ENCODE results near the gene HOXA3. TPM values are rescaled to one million over a fixed set of nuclear protein-coding genes. Genes with fewer than 3 reads are reported as not detected.

Gene HOXA3
- polyA plus RNA-seq, 2 of the 4 experiments (the other 2 are of a cell fraction): 3.3 to 8.7 TPM

DNA sequence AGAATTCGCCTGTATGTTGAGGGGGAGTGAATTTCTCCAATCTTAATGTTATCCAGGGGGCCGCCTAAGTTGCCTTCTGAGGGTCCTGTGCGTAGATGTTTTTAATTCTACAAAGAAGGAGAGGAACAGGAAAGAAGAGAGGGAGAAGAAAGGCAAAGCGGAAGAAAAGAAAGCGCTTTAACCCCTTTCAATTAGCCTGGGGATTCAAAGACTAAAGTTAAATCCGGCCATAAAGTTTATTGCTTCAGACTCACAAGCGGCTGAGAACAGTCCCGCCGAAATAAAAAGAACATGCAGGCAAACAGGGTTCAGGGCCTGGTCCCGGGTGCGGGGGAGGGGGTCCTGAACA is 13.4 kb downstream of the HOXA3 start:
- TF ChIP-seq CHD2 (IDR thresholded peaks at IDR 0.05; ENCODE audit: low read length, partially characterized antibody) (no peak), ZSCAN20 (CRISPR knock-in tag; IDR thresholded peaks at IDR 0.05) (no peak), CBX8 (IDR thresholded peaks at IDR 0.05) (no peak), MAFK (IDR thresholded peaks at IDR 0.05; ENCODE audit: partially characterized antibody) (no peak), RNF2 (IDR thresholded peaks at IDR 0.05; ENCODE audit: borderline replicate concordance, low read depth) (no peak), JUN (IDR thresholded peaks at IDR 0.05) (no peak), FOSL2 (IDR thresholded peaks at IDR 0.05) (no peak), FOSL2 (CRISPR knock-in tag; IDR thresholded peaks at IDR 0.05) (no peak), JUNB (IDR thresholded peaks at IDR 0.05) (no peak), CEBPB (IDR thresholded peaks at IDR 0.05) (no peak), POLR2A (IDR thresholded peaks at IDR 0.05; ENCODE audit: low read length) (no peak), EHF (CRISPR knock-in tag; IDR thresholded peaks at IDR 0.05) (no peak)
- TF ChIP-seq, protein P1, sequence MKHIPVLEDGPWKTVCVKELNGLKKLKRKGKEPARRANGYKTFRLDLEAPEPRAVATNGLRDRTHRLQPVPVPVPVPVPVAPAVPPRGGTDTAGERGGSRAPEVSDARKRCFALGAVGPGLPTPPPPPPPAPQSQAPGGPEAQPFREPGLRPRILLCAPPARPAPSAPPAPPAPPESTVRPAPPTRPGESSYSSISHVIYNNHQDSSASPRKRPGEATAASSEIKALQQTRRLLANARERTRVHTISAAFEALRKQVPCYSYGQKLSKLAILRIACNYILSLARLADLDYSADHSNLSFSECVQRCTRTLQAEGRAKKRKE (CRISPR knock-in tag; IDR thresholded peaks at IDR 0.05; ENCODE audit: low read depth): no peak
- TF ChIP-seq, protein P2, sequence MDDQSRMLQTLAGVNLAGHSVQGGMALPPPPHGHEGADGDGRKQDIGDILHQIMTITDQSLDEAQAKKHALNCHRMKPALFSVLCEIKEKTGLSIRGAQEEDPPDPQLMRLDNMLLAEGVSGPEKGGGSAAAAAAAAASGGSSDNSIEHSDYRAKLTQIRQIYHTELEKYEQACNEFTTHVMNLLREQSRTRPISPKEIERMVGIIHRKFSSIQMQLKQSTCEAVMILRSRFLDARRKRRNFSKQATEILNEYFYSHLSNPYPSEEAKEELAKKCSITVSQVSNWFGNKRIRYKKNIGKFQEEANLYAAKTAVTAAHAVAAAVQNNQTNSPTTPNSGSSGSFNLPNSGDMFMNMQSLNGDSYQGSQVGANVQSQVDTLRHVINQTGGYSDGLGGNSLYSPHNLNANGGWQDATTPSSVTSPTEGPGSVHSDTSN (IDR thresholded peaks at IDR 0.05): no peak
- TF ChIP-seq, protein P3, sequence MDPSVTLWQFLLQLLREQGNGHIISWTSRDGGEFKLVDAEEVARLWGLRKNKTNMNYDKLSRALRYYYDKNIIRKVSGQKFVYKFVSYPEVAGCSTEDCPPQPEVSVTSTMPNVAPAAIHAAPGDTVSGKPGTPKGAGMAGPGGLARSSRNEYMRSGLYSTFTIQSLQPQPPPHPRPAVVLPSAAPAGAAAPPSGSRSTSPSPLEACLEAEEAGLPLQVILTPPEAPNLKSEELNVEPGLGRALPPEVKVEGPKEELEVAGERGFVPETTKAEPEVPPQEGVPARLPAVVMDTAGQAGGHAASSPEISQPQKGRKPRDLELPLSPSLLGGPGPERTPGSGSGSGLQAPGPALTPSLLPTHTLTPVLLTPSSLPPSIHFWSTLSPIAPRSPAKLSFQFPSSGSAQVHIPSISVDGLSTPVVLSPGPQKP (IDR thresholded peaks at IDR 0.05; ENCODE audit: low read depth, low read length): no peak
- TF ChIP-seq, protein P4, sequence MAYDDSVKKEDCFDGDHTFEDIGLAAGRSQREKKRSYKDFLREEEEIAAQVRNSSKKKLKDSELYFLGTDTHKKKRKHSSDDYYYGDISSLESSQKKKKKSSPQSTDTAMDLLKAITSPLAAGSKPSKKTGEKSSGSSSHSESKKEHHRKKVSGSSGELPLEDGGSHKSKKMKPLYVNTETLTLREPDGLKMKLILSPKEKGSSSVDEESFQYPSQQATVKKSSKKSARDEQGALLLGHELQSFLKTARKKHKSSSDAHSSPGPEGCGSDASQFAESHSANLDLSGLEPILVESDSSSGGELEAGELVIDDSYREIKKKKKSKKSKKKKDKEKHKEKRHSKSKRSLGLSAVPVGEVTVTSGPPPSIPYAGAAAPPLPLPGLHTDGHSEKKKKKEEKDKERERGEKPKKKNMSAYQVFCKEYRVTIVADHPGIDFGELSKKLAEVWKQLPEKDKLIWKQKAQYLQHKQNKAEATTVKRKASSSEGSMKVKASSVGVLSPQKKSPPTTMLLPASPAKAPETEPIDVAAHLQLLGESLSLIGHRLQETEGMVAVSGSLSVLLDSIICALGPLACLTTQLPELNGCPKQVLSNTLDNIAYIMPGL (CRISPR knock-in tag; IDR thresholded peaks at IDR 0.05; ENCODE audit: borderline replicate concordance): no peak
- TF ChIP-seq, protein P5, sequence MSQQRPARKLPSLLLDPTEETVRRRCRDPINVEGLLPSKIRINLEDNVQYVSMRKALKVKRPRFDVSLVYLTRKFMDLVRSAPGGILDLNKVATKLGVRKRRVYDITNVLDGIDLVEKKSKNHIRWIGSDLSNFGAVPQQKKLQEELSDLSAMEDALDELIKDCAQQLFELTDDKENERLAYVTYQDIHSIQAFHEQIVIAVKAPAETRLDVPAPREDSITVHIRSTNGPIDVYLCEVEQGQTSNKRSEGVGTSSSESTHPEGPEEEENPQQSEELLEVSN (IDR thresholded peaks at IDR 0.05; ENCODE audit: borderline replicate concordance, low read depth): no peak
- ATAC-seq: no peak
- Histone ChIP-seq H3K27ac (no peak overlapping the region; a peak in 1 of 6 replicates), H3K4me1 (peaks cover 45% of the 10 kb centered on the region), H3K4me3 (no peak overlapping the region), H3K9me3 (no peaks in the 10 kb centered on the region), H3K4me2 (no peak overlapping the region)
- ChIA-PET POLR2A (no interaction called here), CTCF (interaction anchor here (1.3 to 2.8 kb wide), 2 partner anchors 8 to 30 kb away, joined by 3 to 6 read pairs; partner anchors contain the start of gene HOXA4)
- FAIRE-seq: no peak
- DNase-seq (ENCODE audit: low read depth in 1 of 2, low spot score in 1 of 2): no peak
- WGBS (ENCODE audit: missing lambda C conversion rate): 88% methylated on average over 11 of the region's 11 CpGs

DNA sequence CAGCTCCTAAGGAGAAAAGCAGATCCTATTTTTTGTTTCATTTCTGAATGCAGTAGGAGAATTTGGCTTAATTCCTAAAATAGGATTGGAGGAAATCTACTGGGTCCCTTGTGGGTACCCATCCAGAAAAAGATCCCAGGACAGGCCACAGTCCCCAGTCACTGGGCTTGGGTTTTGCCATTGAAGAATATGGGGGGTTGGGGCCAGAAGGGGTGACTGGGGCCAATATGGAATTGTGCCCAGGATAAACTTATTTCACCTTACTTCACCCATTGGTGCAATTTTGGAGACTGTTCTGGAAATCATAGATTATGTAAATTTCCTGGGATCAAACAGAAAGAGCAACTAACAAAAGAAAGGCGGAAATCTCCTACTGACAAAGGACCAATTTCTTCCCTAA is 13.9 kb downstream of the HOXA3 start:
- Histone ChIP-seq H3K4me2 (0 out of 3 replicates have a peak overlapping the region, but pooled peaks have one; percentile 5), H3K4me3 (no peak overlapping the region), H3K27ac (peak overlapping the region in 1 of 2 experiments; percentile 19; a peak in 1 of 6 replicates), H3K4me1 (peaks cover 50% of the 10 kb centered on the region), H3K9me3 (no peaks in the 10 kb centered on the region)
- POLR2A ChIA-PET: no interaction called here
- FAIRE-seq: no peak
- ATAC-seq: no peak
- CTCF ChIA-PET: no interaction called here
- WGBS (ENCODE audit: missing lambda C conversion rate): 97% methylated on average over 1 of the region's 1 CpG
- TF ChIP-seq HDAC2 (IDR thresholded peaks at IDR 0.05): no peak
- no peak for TF ChIP-seq MAZ (IDR thresholded peaks at IDR 0.05; ENCODE audit: borderline replicate concordance, low read depth, low read length)
- TF ChIP-seq KDM1A (IDR thresholded peaks at IDR 0.05; ENCODE audit: low read depth): no peak
- TF ChIP-seq RARB (CRISPR knock-in tag; IDR thresholded peaks at IDR 0.05): no peak
- TF ChIP-seq MAFK (IDR thresholded peaks at IDR 0.05; ENCODE audit: partially characterized antibody): no peak
- no peak for TF ChIP-seq FOSB (CRISPR knock-in tag; IDR thresholded peaks at IDR 0.05)
- TF ChIP-seq JUNB (IDR thresholded peaks at IDR 0.05): no peak
- no peak for TF ChIP-seq CBX8 (IDR thresholded peaks at IDR 0.05)
- TF ChIP-seq, protein P6, sequence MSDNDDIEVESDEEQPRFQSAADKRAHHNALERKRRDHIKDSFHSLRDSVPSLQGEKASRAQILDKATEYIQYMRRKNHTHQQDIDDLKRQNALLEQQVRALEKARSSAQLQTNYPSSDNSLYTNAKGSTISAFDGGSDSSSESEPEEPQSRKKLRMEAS (IDR thresholded peaks at IDR 0.05): no peak
- TF ChIP-seq SMC3 (IDR thresholded peaks at IDR 0.05): no peak
- TF ChIP-seq RCOR1 (IDR thresholded peaks at IDR 0.05; ENCODE audit: low read depth, low read length): no peak
- TF ChIP-seq PHF8 (IDR thresholded peaks at IDR 0.05; ENCODE audit: borderline replicate concordance, low read depth): no peak
- TF ChIP-seq, protein P4 (CRISPR knock-in tag; IDR thresholded peaks at IDR 0.05; ENCODE audit: borderline replicate concordance): no peak
- TF ChIP-seq CHD2 (IDR thresholded peaks at IDR 0.05; ENCODE audit: low read length, partially characterized antibody): no peak
- no peak for TF ChIP-seq CHD4 (IDR thresholded peaks at IDR 0.05; ENCODE audit: borderline replicate concordance)
- TF ChIP-seq, protein P7, sequence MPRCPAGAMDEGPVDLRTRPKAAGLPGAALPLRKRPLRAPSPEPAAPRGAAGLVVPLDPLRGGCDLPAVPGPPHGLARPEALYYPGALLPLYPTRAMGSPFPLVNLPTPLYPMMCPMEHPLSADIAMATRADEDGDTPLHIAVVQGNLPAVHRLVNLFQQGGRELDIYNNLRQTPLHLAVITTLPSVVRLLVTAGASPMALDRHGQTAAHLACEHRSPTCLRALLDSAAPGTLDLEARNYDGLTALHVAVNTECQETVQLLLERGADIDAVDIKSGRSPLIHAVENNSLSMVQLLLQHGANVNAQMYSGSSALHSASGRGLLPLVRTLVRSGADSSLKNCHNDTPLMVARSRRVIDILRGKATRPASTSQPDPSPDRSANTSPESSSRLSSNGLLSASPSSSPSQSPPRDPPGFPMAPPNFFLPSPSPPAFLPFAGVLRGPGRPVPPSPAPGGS (IDR thresholded peaks at IDR 0.05): no peak
- TF ChIP-seq NPAS2 (CRISPR knock-in tag; IDR thresholded peaks at IDR 0.05; ENCODE audit: borderline replicate concordance): no peak
- no peak for TF ChIP-seq HOXA7 (CRISPR knock-in tag; IDR thresholded peaks at IDR 0.05)
- no peak for DNase-seq (ENCODE audit: low read depth in 1 of 2, low spot score in 1 of 2)
